Measurements from ENCODE around the gene AP3S2.

- TF ChIP-seq CTCF (IDR thresholded peaks at IDR 0.05; ENCODE audit: low read depth, low read length, missing input control) (no peak), SP1 (IDR thresholded peaks at IDR 0.05) (no peak)
Measured at GRCh38 chr15:89852342-89852995, 41.3 kb downstream of the AP3S2 start.
